Endothelial cell of umbilical vein (primary cell): Measurements from ENCODE around the gene DYNLT5. TPM values are rescaled to one million over a fixed set of nuclear protein-coding genes. Genes with fewer than 3 reads are reported as not detected.

Source experiments
- BruUV-seq: library from RNA; stranded (reverse); fragments of 400-500 nt; replicated peaks from 2 replicates; lab custom pipeline; 2021; lab: Mats Ljungman, UMichigan
- CTCF ChIA-PET: fragments of 300-600, 350-600 bp; sonication (Branson Sonifier 250); formaldehyde crosslinking; loops from one replicate; lab custom pipeline; 2021; ENCODE audit warnings: antibody characterized with exemption, inconsistent platforms; lab: Charles Lee
- POLR2A ChIA-PET: fragments of 300-600, 350-600 bp; sonication (Branson Sonifier 250); formaldehyde crosslinking; loops from one replicate; lab custom pipeline; 2021; ENCODE audit warnings: antibody characterized with exemption, inconsistent platforms; lab: Charles Lee
- DNase-seq: peaks from one replicate; pipeline ENCODE4 v3.0.0-alpha.2; 2011; ENCODE audit warnings: low read depth, low spot score
- FAIRE-seq: peaks from 2 replicates; lab custom pipeline; 2011; peaks lifted over from hg19 to GRCh38; lab: Jason Lieb, UNC
- H2AFZ ChIP-seq: 2 replicates; pipeline ENCODE4 v1.6.0; 2012; ENCODE audit warnings: low read depth, low read length, control low read depth, inconsistent platforms
- H3K27ac ChIP-seq: 2 replicates; pipeline ENCODE4 v1.5.1; 2011; ENCODE audit warnings: low read depth, mild to moderate bottlenecking, control low read depth, low read length, moderate library complexity; ENCODE audit not compliant: insufficient read depth
- H3K27me3 ChIP-seq, 2 experiments: 2 replicates each; pipeline versions ENCODE4 v1.6.0 to v1.6.1; 2011; ENCODE audit warnings: low read length in 2 of 2, mixed read lengths in 1 of 2; ENCODE audit not compliant: control insufficient read depth in 2 of 2, insufficient read depth in 2 of 2
- H3K36me3 ChIP-seq, 2 experiments: 2 replicates in 1 of 2; 3 replicates in 1 of 2; pipeline ENCODE4 v1.5.1; 2011; ENCODE audit warnings: low read length in 2 of 2, mild to moderate bottlenecking in 1 of 2, moderate library complexity in 1 of 2; ENCODE audit not compliant: control insufficient read depth in 2 of 2, insufficient read depth in 2 of 2; ENCODE audit errors: extremely low read depth in 1 of 2
- H3K4me1 ChIP-seq: 3 replicates; pipeline ENCODE4 v1.5.1; 2011; ENCODE audit warnings: mild to moderate bottlenecking, low read length; ENCODE audit not compliant: control insufficient read depth, insufficient read depth; ENCODE audit errors: extremely low read depth
- H3K4me2 ChIP-seq: 2 replicates; pipeline ENCODE4 v1.6.1; 2011; ENCODE audit warnings: low read length, control low read depth, mixed read lengths; ENCODE audit not compliant: insufficient read depth
- H3K4me3 ChIP-seq, 3 experiments: fragments of 200-600 bp in 1 of 3; sonication (generic), shearing (Covaris generic) in 1 of 3; replicated peaks in 1 of 3; 2 replicates each; pipeline ENCODE4 v1.5.1; 2011 to 2016; ENCODE audit warnings: control low read depth in 3 of 3, low read length in 3 of 3, mild to moderate bottlenecking in 2 of 3, inconsistent platforms in 1 of 3, low read depth in 1 of 3, moderate library complexity in 1 of 3; ENCODE audit not compliant: insufficient read depth in 1 of 3
- H3K79me2 ChIP-seq: 2 replicates; pipeline ENCODE4 v1.6.0; 2012; ENCODE audit warnings: low read length, inconsistent platforms; ENCODE audit not compliant: control insufficient read depth, insufficient read depth
- H3K9ac ChIP-seq: replicated peaks from 2 replicates; pipeline ENCODE3; 2011; ENCODE audit warnings: low read length, control low read depth; ENCODE audit not compliant: insufficient read depth; ENCODE audit errors: extremely low read depth
- H3K9me1 ChIP-seq: replicated peaks from 3 replicates; pipeline ENCODE4 v1.6.0; 2011; ENCODE audit warnings: mild to moderate bottlenecking, low read length; ENCODE audit not compliant: control insufficient read depth, insufficient read depth; ENCODE audit errors: extremely low read depth
- H3K9me3 ChIP-seq: replicated peaks from 2 replicates; pipeline ENCODE4 v1.5.1; 2012; ENCODE audit warnings: low read length, inconsistent platforms; ENCODE audit not compliant: control insufficient read depth, insufficient read depth
- H4K20me1 ChIP-seq: replicated peaks from 2 replicates; pipeline ENCODE3; 2011; ENCODE audit warnings: mild to moderate bottlenecking, low read length; ENCODE audit not compliant: control insufficient read depth, insufficient read depth; ENCODE audit errors: extremely low read depth
- CTCF ChIP-seq, 2 donors: IDR thresholded peaks; 1 replicate in 1 of 2; 2 replicates in 1 of 2; pipeline ENCODE4 v1.5.1; 2011; ENCODE audit warnings: low read length in 2 of 2, mild to moderate bottlenecking in 2 of 2, moderate library complexity in 2 of 2, control low read depth in 1 of 2, inconsistent platforms in 1 of 2, low read depth in 1 of 2; ENCODE audit not compliant: insufficient read depth in 1 of 2; ENCODE audit errors: extremely low read depth in 1 of 2
- EZH2 ChIP-seq: IDR thresholded peaks from 2 replicates; pipeline ENCODE4 v1.6.1; 2012; ENCODE audit warnings: borderline replicate concordance, low read depth, mild to moderate bottlenecking, moderate library complexity, low read length, inconsistent platforms; ENCODE audit not compliant: severe bottlenecking
- FOS ChIP-seq: IDR thresholded peaks from 2 replicates; pipeline ENCODE4 v1.6.1; 2011; ENCODE audit warnings: mild to moderate bottlenecking, low read length, moderate library complexity, borderline replicate concordance; ENCODE audit not compliant: insufficient read depth
- GATA2 ChIP-seq: IDR thresholded peaks from 2 replicates; pipeline ENCODE4 v1.7.0; 2011; ENCODE audit warnings: low read depth, mild to moderate bottlenecking, moderate library complexity, mixed read lengths, low read length; ENCODE audit not compliant: insufficient read length, insufficient read depth
- JUN ChIP-seq: IDR thresholded peaks from 2 replicates; pipeline ENCODE4 v1.6.1; 2011; ENCODE audit warnings: borderline replicate concordance, low read depth; ENCODE audit not compliant: insufficient read length, insufficient read depth
- MAX ChIP-seq: IDR thresholded peaks from 2 replicates; pipeline ENCODE4 v1.6.1; 2011; ENCODE audit not compliant: insufficient read depth, insufficient read length
- MYC ChIP-seq: IDR thresholded peaks from one replicate; pipeline ENCODE4 v1.6.1; 2011; ENCODE audit warnings: mild to moderate bottlenecking, low read depth, low read length
- POLR2A ChIP-seq: IDR thresholded peaks from 2 replicates; pipeline ENCODE4 v1.6.1; 2012; ENCODE audit warnings: low read depth, mild to moderate bottlenecking, control low read depth, low read length
- POLR2AphosphoS5 ChIP-seq: IDR thresholded peaks from 2 replicates; pipeline ENCODE4 v1.6.1; 2012; ENCODE audit warnings: low read depth, mild to moderate bottlenecking, control low read depth, low read length, moderate library complexity; ENCODE audit not compliant: insufficient read depth
- dilution Hi-C: fragments of 300-500 bp; cut with MboI; formaldehyde crosslinking; loops from one replicate; pipeline ENCODE4 v1.15.0; 2019; ENCODE audit warnings: low sequenced_read_pairs; ENCODE audit not compliant: extremely low pct_ligation_motif_present
- intact Hi-C: fragments of 100-400 bp; cut with micrococcal nuclease; formaldehyde crosslinking; loops from one replicate; pipeline ENCODE4 v1.10.0; 2022
- polyA plus RNA-seq, 4 experiments: library from polyadenylated mRNA; depleted of rRNA in 3 of 4; stranded (reverse) in 3 of 4; unstranded in 1 of 4; fragments of >200 nt; gene quantifications; 2 replicates each; pipeline versions ENCODE4 v1.2.1 to v1.2.3, GENCODE V29; 2011 to 2012; ENCODE audit warnings: missing spikeins in 1 of 4
- total RNA-seq: library from RNA; stranded (reverse); gene quantifications from 2 replicates; pipeline ENCODE4 v1.2.3, GENCODE V29; 2021

The DYNLT5 gene
- total and polyA plus RNA-seq, 2 donors (not counting 3 experiments of a cell fraction or from before 2014, with no cell fraction given) = 4.0 to 4.5 TPM

GRCh38 chr1:66730462-66730861 is 21.8 kb upstream of the DYNLT5 start:
- FAIRE-seq = no peak
- no peaks in the 10 kb centered on the region for H3K27me3 ChIP-seq
- no peaks in the 10 kb centered on the region for H3K79me2 ChIP-seq
- no peak overlapping the region for H3K4me2 ChIP-seq
- POLR2A ChIA-PET = no interaction called here
- dilution Hi-C loops = no loop called here
- H2AFZ ChIP-seq = no peak overlapping the region
- H3K9me3 ChIP-seq = no peaks in the 10 kb centered on the region
- no peak for DNase-seq
- H3K4me1 ChIP-seq = peaks cover 49% of the 10 kb centered on the region
- TF ChIP-seq POLR2AphosphoS5 (no peak), CTCF (IDR thresholded peaks at IDR 0.05; ENCODE audit: extremely low read depth in 1 of 2, insufficient read depth in 1 of 2, low read depth in 1 of 2, low read length in 2 of 2) (no peak), MYC (no peak), FOS (no peak), EZH2 (no peak), GATA2 (no peak), JUN (no peak), POLR2A (no peak), MAX (no peak)
- CTCF ChIA-PET = interaction anchor here (1.7 kb wide), 1 partner anchor 8 kb away, joined by 7 read pairs; no protein-coding TSS in a partner anchor
- H3K4me3 ChIP-seq = no peak overlapping the region
- no TSS peak for BruUV-seq
- no peak overlapping the region for H3K9ac ChIP-seq
- no peaks in the 10 kb centered on the region for H4K20me1 ChIP-seq
- no peak overlapping the region for H3K27ac ChIP-seq
- no peaks in the 10 kb centered on the region for H3K36me3 ChIP-seq
- intact Hi-C loops = no loop called here
- H3K9me1 ChIP-seq = no peaks in the 10 kb centered on the region
